ENCODE data around the gene STAT5A.
"Not testable (repeated sequence)": the region's sequence is repeated elsewhere in the genome, so short reads cannot be mapped to it uniquely, and the experiment has no call there.

The STAT5A gene

DNA sequence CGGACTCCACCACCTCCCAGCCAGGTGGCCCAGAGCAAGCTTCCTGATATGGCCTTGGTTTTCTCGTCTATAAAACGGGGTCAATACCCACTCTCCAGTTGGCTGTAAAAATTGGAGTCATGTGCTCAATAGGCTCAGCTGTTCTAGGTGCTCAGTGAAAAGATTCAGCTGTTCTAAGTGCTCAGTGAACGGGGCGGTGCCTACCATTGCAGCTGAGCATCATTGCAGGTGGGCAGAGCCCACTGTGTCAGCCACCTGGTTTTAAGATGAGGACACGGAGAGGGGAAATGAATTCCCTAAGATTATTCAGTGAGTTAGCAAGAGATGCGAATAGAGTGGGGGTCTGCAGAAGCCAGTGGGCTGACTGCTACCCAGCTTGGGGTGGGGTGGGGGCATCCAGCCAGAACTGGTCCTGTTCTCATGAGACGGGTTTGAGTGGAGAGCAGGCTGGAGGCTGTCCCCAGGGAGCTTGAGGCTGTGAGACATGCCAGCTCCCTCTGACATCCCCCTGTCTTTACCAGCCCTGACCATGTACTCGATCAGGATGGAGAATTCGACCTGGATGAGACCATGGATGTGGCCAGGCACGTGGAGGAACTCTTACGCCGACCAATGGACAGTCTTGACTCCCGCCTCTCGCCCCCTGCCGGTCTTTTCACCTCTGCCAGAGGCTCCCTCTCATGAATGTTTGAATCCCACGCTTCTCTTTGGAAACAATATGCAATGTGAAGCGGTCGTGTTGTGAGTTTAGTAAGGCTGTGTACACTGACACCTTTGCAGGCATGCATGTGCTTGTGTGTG is 21.9 kb downstream of the STAT5A start:
- DNase-seq: no peak

DNA sequence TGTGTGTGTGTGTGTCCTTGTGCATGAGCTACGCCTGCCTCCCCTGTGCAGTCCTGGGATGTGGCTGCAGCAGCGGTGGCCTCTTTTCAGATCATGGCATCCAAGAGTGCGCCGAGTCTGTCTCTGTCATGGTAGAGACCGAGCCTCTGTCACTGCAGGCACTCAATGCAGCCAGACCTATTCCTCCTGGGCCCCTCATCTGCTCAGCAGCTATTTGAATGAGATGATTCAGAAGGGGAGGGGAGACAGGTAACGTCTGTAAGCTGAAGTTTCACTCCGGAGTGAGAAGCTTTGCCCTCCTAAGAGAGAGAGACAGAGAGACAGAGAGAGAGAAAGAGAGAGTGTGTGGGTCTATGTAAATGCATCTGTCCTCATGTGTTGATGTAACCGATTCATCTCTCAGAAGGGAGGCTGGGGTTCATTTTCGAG is 22.5 kb downstream of the STAT5A start:
- no peak for DNase-seq

DNA sequence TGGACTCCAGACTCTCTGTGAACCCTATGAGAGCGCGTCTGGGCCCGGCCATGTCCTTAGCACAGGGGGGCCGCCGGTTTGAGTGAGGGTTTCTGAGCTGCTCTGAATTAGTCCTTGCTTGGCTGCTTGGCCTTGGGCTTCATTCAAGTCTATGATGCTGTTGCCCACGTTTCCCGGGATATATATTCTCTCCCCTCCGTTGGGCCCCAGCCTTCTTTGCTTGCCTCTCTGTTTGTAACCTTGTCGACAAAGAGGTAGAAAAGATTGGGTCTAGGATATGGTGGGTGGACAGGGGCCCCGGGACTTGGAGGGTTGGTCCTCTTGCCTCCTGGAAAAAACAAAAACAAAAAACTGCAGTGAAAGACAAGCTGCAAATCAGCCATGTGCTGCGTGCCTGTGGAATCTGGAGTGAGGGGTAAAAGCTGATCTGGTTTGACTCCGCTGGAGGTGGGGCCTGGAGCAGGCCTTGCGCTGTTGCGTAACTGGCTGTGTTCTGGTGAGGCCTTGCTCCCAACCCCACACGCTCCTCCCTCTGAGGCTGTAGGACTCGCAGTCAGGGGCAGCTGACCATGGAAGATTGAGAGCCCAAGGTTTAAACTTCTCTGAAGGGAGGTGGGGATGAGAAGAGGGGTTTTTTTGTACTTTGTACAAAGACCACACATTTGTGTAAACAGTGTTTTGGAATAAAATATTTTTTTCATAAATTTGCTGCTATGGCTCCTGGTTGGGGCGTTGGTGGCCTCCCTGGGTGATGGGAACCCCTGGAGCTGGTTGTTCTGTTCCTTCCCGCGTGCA is 23.1 kb downstream of the STAT5A start:
- no peak for DNase-seq

DNA sequence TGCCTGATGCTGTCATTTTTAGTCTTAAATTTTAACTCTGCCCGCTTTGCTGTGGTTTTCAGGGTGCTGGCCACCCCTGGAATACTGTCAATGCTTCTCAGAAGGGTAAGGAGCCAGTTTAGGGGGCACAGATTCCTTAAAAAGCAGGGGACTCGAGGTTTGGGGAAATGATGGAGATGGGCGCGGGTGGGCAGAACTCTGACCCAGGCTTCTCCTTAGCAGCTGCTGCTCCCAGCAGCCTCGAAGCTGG is 23.7 kb downstream of the STAT5A start:
- DNase-seq: no peak

DNA sequence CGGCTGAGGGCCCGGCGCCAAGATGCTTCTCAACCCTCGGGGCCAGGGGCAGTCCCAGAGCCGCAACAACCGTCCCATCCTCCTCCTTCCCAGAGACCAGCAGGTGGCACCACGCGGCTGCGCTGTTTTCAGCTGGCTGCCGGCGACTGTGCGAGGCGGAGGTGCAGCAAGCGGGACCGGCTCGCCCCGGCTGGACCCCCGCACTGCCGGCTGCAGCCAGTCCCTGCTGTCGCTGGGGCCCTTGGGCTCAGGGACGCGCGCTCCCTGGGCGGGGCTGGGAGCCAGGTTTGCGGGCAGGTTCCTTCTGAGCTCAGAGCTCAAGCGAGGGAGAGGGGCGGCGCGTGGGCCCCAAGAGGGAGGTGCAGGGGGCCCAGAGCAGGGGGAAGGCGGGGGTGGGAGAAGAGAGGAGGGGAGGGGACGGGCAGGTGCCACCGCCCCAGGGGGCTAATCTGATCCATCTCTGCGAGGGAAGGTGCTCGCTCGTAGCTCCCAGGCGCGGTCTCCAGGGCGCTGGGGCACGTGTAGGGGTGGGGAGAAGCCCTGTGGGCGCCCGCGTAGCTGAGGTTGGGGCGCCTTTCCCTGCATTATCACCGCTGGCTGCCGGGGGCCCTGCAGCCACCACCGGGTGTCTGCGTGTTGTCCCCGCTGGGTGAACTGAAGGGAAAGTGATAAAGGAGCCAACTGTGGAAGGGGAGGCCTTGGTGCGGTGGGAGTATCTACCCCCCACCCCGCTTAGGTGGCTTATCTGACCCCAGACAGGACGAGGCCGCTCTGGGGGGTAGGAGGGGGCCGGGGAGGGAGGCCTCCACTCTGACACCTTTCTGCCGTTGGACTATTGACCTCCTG is 24.2 kb downstream of the STAT5A start:
- DNase-seq: no peak

DNA sequence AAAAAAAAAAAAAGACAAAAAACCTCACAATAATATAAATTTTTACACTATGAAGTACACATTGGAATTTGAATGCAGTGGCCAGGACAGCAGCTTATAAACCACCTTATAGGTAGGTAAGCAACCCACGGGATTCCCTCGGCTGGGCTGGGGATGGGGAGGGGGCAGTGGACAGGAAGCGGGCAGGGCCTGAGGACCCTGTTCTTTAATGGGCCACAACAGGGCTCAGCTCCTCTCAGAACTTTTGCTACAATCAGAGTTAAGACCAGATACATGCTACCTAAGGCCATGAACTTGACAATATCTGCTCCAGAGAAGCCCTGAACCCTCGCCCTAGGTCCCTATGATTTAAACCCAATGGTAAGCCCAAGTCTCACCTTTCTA is 25.1 kb downstream of the STAT5A start:
- no peak for DNase-seq

DNA sequence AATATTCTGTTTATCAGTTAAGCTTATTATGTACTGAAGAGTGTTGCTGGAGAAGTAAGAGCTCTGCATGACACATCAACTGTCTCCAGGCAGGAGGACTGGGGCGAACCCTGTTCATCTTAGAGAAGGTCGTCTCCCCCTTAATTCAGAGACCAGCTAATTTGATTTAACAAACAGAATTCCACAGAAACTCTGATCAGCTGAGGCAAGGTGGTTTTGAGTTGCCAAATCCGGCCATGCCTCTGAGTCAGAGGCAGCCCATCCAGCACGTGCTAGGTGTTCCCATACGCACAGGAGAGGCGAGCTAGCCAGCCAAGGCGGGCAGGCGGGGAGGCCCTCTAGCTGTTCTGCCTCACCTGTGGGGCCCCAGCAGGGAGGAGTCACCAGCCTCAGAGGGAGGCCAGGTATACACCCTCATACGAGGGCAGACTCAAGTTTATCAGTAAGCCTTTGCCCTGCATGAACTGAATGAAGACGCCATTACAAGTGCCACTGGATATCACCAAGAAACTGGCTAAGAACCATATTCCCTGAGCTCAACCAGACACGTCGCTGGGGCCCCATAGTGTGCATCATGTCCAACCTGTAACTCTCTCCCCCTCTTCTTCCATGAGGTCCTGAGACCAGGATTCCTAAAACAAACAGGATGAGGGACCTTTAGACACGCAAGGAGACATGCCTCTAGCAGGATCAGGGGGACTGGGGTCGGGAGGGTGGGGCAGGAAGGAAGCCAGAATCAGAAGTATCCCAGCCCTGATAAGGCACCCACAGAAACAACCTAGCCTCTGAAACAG is 25.7 kb downstream of the STAT5A start:
- DNase-seq: no peak

DNA sequence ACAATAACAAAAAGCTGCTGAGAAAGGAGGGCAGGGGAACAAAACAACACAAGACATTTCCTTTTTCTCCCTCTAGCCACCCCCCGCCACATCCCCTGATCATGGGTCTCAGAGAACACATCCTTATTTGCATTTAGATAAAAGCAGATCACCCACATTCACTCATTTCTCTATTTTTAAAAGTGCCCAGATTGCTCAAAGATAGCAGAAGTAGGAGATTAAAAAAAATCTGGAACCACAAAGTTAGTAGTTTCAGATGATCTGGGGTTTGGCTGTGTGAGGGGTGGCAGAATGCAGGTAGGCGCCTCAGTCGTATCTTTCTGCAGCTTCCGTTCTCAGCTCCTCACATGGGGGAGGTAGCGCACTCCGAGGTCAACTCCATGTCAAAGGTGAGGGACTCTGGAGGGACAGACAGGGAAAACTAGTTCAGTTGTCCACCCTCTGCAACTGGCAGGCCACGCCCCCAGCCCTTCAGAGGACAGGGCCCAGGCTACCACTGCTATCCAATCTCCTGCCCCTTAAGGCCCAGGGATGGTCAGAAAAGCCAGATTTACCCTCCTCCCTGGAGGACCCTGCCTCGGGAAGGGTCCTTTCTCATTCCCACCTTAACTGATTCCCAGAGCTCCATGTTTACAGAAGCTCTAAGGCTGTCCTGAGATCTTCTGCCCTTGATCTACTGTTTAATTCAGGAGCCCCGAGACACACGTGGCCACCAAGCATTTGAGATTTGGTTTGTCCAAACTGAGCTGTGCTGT is 27.3 kb downstream of the STAT5A start:
- no peak for DNase-seq

DNA sequence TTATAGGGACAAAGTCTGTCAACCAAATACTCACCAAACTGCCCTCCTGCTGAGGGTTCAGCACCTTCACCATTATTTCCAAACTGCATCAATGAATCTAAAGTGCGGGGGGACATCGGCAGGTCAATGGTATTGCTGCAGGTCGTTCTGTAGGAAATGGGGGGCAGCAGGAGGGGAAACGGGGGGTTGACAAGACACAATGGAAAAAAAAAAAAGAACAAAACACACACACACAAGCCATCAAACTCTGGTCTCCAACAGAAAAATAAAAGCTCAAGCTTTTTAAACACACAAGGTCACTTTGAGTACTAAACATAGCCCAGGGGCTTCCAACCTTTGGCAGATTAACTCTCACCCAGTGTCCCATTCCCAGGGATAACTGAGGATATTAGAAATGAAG is 28.5 kb downstream of the STAT5A start:
- DNase-seq: no peak

DNA sequence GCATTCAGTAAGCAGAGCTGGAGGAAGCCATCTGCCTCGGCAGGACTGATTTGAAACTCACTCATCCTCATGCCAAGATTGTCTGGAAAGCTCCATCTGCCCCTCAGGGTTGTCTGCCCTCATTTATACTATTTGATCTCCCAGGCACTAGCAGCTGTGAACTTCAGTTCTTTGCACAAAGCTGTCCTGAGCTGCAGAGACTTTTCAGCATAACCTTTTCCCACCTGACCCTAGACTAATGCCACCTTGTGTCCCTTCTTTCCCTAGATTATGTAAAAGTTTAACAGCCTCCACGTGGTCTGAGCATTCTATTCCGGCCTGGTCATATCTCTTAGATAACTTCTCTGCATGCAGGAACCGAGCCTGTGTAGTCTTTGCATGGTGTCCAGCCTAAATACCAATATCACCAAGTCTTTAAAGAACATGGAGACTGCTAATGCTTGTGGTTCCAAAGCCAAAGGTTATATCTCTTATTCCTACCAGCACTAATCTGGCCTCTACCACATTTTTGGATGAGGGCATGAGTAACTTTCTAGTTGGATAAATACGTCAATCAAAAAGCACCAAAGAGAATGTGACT is 29.1 kb downstream of the STAT5A start:
- no peak for DNase-seq

DNA sequence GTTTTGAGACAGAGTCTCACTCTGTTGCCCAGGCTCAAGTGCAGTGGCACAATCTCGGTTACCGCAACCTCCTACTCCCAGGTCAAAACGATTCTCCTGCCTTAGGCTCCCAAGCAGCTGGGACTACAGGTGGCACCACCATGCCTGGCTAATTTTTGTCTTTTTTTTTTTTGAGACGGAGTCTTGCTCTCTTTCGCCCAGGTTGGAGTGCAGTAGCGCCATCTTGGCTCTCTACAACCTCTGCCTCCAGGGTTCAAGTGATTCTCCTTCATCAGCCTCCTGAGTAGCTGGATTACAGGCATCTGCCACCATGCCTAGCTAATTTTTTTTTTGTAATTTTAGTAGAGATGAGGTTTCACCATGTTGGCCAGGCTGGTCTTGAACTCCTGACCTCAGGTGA is 29.7 kb downstream of the STAT5A start:
- not testable (repeated sequence) for DNase-seq

DNA sequence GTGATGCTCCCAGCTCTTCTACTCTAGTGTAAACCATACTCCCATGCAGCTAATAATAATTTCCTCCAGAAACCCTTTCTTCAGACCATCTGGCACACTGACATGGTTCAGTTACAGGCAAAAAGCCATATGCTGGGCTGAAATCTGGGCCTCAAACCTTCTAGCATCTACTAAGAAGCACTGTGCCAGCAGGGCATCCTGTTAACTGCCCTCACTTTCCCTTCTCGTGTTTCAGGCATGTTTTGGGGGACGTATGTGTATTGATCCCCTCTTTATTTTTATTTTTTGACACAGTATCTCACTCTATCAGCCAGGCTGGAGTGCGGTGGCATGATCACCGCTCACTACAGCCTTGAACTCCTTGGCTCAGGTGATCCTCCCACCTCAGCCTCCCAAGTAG is 33.3 kb downstream of the STAT5A start:
- no peak for DNase-seq

DNA sequence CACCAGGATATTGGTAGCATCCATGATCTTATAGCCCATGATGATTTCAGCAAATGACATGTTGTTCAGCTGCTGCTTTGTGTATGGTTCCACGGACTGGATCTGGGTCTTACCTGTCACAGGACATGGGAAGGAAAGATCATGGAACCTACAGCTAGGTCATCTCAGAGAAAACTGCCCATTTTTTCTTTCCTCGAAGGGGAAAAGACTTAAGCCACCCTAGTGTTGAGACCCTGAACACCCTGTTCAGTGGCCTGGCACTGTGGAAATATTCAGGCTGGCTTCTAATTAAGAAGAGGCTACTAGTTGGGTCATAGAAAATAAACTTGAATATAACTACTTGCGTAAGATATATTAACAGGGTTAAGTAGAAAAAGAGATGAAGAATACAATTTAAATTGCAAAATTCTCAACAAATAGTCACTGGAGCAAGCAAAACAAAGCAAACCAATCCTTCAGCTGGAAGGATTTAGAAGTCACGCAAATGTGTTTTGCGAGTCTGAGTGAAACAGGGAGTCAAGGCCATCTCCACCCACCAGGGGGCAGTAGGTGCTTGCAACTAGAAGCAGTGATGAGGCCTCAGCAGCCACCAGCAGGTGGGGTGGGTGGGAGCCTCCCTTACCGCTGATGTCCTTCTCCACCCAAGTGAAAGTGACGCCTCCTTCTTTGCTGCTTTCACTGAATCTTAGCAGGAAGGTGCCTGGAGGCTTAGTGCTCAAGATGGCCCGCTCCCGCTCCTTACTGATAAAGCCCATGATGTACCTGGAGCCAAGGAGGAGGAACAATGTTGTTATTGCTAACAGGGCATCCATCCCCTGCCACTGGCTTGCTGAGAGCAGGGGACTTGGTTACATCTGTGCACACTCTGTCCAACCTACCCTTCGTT is 34.3 kb downstream of the STAT5A start:
- peak; percentile 52 for DNase-seq

DNA sequence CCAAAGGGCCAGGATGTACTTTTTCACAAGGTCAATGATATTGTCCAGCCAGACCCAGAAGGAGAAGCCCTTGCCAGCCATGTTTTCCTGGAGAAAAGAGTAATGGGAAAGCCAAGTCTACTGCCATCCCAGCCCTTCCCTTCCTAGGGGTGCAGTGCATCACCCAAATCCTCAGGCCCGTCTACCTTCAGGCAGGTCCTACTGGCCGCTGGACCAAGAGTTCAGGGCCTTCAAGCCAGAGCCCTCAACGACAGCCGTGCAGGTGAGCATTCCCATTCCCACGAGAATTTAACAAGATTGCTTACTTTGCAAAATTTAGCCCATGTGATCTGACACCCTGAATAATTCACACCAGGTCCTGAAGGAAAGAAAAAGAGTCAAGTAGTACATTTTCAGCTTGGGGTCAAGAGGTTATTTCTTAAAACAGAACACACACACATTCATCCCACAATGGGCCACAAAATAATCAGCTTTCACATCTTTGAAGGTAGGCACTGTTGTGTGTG is 35.0 kb downstream of the STAT5A start:
- DNase-seq: no peak

DNA sequence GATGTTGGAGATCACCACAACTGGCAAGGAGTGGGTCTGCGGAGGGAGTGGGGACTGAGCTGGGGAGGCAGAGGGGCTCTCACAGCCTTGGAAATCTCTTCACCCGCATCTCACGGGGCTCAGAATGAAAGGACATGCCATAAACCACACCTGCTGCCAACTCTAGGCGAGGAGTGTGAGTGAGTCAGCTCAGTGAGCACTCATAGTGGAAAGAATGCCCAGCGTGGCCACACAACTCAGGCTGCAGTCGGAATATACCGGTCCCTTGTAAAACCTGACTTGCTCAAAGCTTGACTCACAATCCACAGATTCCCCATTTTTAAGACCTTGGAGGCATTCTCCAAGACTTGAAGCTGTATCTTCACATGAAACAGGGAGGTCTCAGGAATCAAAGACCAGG is 36.7 kb downstream of the STAT5A start:
- no peak for DNase-seq

DNA sequence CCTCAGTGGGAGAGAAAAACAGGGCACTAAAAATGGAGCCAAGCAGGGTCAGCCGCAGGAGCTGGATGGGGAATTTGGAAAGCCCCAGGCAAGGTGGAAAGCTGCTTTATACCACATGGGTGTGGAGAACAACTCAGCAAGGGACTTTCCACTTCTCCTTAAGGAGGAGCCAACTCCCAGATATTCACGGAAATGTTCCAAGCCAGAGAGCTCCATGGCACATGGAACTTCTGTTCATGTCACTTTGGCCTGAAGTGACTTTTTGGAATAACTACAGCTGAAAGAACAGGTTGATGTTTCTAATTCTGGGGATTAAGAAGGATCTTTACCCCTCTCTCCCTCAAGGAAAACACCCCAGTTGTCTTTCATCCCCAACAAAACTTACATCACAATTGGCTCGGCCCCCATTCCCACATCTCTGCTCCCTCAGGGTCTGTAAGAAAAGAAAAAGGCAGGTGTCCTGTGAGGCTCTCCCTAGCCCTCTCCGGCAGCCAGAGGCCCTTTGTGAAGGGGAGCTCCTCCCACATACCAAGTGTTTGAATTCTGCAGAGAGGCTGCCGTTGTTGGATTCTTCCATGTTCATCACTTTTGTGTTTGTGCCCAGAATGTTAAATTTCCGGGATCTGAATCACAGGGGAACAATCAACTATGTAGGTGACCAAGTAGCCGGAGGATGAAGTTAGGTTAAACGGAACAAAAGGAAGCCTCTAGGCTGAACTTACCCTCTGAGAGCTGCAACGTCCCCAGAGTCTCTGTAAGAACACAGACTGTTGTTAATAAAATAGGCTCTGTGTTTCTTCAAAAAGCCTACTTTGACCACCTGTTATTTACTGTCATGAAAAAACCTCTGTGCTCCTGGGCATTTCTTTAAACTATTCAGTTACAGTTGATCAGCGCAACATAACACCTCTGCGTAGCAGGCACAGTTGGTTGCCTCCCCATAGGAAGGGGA is 41.0 kb downstream of the STAT5A start:
- no peak for DNase-seq

DNA sequence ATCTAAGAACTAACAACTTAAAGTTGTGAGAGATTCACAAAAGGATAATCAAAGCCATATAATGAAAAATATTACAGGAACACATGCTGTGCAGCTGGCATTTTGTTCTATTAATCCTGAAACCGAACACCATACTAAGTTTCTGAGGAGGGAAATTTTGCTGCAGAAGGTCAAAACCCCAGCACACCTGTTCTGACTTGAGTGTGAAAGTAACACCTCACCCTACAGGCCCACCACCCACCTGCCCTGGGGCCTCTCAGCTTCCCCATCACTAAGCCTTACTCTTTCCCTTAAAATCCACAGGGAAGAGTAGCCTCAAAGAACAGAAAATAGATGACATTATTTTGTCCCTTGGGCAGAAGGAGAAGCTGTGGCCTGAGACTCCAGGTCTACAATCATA is 44.8 kb downstream of the STAT5A start:
- DNase-seq: no peak

DNA sequence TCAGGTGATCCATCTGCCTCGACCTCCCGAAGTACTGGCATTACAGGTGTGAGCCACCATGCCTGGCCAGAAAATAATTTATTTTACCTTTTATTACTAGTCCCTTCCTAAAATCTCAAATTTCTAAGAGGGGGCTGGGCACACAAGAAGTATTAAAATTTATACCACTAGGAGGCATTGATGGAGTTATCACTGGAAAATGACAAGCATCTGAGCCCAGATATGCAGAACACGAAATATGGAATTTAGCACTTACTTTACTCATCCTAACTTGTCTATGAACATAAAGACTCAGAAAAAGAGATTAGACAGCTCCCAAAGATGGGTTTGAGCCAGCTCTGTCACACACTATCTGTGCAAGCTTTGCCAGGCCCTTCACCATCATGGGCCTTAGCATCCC is 46.4 kb downstream of the STAT5A start:
- no peak for DNase-seq

DNA sequence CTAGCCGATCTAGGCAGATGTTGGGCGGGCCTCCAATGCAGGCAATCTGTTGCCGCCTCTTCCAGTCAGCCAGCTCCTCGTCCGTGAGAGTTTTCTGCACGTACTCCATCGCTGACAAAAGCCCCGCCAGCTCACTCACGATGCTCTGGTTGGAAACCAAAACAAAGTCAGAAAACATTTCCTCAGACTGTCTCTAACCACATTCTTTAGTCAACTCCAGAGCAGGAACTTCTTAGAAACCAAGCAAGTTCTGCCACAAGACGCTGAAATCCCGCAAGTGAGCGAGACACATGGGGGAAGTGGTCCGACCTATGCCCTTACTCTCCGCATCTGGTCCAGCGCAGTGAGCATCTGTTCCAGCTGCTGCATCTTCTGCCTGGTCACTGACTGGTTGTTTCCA is 49.1 kb downstream of the STAT5A start:
- no peak for DNase-seq

Measured in SIG-M5 (cell line).